Loucy (cell line): ENCODE results near the gene PAPOLB.

ENCODE experiments used
- CTCF ChIP-seq: fragments of 200-600 bp; sonication (generic); conservative IDR thresholded peaks from 2 replicates; pipeline ENCODE4 v1.5.1; 2014; ENCODE audit warnings: mild to moderate bottlenecking, antibody characterized with exemption, low read length
- EZH2phosphoT487 ChIP-seq: fragments of 200-600 bp; IDR thresholded peaks from 2 replicates; pipeline ENCODE4 v1.6.1; 2018; ENCODE audit warnings: antibody characterized with exemption, mild to moderate bottlenecking, moderate library complexity, borderline replicate concordance

GRCh38 chr7:4808565-4808964 lies 53.3 kb downstream of the PAPOLB start:
- TF ChIP-seq EZH2phosphoT487 (no peak), CTCF (no peak)
